Measurements from ENCODE around the gene NAB2. TPM values are rescaled to one million over a fixed set of nuclear protein-coding genes. Genes with fewer than 3 reads are reported as not detected.
A peak's percentile ranks its signal among the peaks of the same experiment; 100 is the strongest.

Gene NAB2
- total RNA-seq, 1 donor from 2014 or later: 74.7 TPM

DNA sequence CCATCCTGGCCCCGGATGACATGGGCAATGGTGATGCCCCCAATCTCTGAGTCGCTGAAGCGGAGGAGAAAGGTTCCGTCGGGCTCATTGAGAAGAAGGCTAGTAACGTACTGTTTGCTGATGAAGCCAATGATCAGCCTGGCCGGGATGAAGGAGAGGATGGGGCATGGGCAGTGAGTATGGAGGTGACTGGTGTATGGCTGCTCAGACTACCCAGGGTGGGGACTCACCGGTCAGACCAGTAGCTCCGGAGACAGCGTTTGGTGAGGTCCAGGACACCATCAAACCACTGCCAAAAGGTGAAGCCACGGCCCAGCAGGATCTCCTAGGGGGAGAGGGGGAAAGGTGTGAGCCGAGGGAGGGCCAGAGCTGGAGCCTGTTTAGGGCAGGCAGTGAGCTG, 10.9 kb downstream of the NAB2 start:
- no peak overlapping the region for H3K27ac Mint-ChIP-seq
- intact Hi-C loops (cut with micrococcal nuclease): no loop called here
- H3K27me3 Mint-ChIP-seq (ENCODE audit: low read depth): no peaks in the 10 kb centered on the region
- H3K4me3 Mint-ChIP-seq (ENCODE audit: low read depth): no peak overlapping the region
- H3K36me3 Mint-ChIP-seq (ENCODE audit: low read depth): peaks cover 87% of the 10 kb centered on the region
- no peak for DNase-seq (ENCODE audit: low spot score)
- H3K4me1 Mint-ChIP-seq (ENCODE audit: low read depth): peaks cover 17% of the 10 kb centered on the region
- no peaks in the 10 kb centered on the region for H3K9me3 Mint-ChIP-seq

DNA sequence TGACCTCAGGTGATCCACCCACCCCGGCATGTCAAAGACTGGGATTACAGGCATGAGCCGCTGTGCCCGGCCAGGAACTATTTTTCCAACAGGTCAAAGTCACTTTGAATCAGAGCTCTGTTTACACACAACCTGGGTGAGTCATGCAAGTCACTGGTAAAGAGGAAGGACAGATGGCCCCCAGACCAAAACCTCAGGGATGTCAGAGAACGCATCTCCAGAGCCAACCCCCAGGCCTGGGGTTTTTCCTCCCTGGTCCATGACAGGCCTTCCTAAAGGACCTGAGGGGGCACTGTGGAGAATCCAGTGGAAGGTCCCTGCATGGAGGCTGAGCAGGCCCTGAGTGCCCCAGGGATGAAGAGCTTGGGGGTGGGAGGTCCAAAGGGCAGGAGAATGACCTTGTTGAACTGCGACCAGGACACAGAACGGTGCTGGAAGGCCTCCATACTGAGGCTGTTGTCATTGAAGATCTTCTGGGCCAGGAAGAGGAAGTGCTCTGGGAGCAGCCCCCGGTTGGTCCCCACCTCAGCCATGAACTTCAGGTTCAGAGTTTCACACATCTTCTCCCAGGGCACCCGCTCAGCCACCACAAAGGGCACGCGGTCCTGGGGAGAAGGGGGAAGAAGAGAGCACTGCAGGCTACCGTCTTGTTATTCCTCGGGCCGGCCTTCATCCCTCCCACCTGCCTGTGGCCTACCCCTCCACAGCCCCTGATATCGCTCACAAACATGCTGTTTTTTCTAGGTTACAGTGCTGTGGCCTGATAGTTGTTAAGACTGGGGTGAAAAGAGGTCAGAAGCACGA, 13.2 kb downstream of the NAB2 start:
- no peak overlapping the region for H3K4me3 Mint-ChIP-seq (ENCODE audit: low read depth)
- peak overlapping the region; percentile 46 for H3K27ac Mint-ChIP-seq
- H3K36me3 Mint-ChIP-seq (ENCODE audit: low read depth): peaks cover 87% of the 10 kb centered on the region
- intact Hi-C loops (cut with micrococcal nuclease): no loop called here
- no peaks in the 10 kb centered on the region for H3K9me3 Mint-ChIP-seq
- H3K4me1 Mint-ChIP-seq (ENCODE audit: low read depth): peaks cover 10% of the 10 kb centered on the region
- DNase-seq (ENCODE audit: low spot score): no peak
- no peaks in the 10 kb centered on the region for H3K27me3 Mint-ChIP-seq (ENCODE audit: low read depth)

DNA sequence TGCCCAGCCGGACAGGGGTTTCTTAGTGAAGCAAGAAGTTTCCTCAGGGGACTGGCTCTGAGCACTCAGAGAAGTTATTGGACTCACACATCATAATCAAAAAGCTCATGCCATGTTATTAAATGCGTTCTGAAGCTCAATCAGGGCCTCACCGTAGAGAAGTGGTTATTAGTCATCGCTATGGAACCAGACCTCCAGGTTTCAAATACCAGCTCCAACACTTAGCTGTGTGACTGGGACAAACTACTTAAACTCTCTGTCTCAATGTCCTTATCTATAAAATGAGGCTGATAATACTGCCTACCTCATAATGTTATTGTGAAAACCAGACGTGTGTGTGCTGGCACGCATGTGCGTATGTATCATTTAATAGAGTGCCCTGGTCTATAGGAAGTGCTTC, 14.9 kb downstream of the NAB2 start:
- Mint-ChIP-seq H3K27me3 (ENCODE audit: low read depth) (no peaks in the 10 kb centered on the region), H3K36me3 (ENCODE audit: low read depth) (peaks cover 86% of the 10 kb centered on the region), H3K4me1 (ENCODE audit: low read depth) (peaks cover 19% of the 10 kb centered on the region), H3K27ac (no peak overlapping the region), H3K9me3 (no peaks in the 10 kb centered on the region), H3K4me3 (ENCODE audit: low read depth) (no peak overlapping the region)
- intact Hi-C loops (cut with micrococcal nuclease): no loop called here
- no peak for DNase-seq (ENCODE audit: low spot score)

DNA sequence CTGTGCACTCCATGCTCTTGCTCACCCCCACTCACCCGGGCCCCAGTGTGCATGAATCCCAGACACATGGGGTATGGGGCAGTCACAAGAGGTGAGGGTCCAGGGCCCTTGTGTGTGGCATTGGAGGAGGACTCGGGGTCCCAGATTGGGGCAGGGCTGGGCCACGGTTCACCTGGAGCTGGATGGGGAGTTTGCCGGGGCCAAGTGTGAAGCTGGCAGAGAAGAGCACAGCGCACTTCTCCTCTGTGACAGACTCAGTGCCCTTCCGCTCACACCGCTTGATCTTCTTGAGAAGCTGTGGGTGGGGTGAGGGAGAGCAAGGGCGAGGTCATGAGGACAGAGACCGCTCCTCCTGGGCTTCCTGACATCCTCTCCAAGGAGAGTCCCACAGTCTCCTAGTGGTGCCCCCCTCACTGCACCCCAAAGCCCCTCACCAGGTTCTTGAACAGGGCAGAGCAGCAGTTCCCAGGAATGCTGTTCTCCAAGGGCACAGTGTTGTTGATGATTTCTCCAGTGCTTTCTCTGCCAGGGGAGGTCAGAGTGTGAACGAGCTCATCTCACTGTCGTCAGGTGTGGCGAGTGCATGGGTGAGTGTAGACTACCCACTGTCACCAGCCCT, 15.5 kb downstream of the NAB2 start:
- Mint-ChIP-seq H3K36me3 (ENCODE audit: low read depth) (peaks cover 83% of the 10 kb centered on the region), H3K9me3 (no peaks in the 10 kb centered on the region), H3K27me3 (ENCODE audit: low read depth) (no peaks in the 10 kb centered on the region), H3K4me1 (ENCODE audit: low read depth) (peaks cover 21% of the 10 kb centered on the region), H3K27ac (no peak overlapping the region), H3K4me3 (ENCODE audit: low read depth) (no peak overlapping the region)
- no peak for DNase-seq (ENCODE audit: low spot score)
- intact Hi-C loops (cut with micrococcal nuclease): no loop called here

DNA sequence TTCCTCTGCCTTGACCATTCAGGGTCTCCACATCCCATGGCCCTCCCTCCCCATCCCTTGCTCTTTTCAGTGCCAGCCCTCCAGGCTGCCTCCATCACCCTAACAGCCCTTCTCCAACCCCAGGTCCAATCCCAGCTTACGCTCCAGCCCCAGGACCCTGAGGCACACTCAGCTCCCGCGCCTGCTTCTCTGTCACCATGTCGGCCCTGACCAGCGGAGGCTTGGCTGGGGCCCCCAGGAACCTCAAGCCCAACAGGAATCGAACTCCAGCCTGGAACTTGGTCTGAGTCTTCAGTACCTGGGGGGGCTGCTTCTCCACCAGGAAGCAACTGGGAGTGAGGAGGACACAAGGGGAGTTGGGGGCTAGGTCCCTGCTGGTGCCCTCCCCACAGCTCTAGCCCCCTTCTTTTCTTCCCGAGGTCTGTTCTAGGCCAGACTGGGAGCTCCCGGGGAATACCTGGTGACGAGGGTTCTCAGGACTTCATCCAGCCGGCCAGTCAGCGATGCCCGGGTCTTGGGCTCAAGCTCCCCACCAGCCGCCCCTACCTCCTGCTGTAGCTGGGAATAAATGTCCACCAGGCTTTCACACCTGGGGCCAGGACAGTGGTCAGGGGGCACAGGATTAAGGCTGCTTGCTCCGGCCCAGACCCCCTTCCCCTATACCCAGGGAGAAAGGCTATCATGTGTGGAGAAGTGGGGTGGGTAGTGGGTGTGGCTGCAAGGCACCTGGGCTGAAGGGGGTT, 16.3 kb downstream of the NAB2 start:
- DNase-seq (ENCODE audit: low spot score): no peak
- no peak overlapping the region for H3K27ac Mint-ChIP-seq
- H3K9me3 Mint-ChIP-seq: no peaks in the 10 kb centered on the region
- H3K27me3 Mint-ChIP-seq (ENCODE audit: low read depth): no peaks in the 10 kb centered on the region
- intact Hi-C loops (cut with micrococcal nuclease): no loop called here
- no peak overlapping the region for H3K4me3 Mint-ChIP-seq (ENCODE audit: low read depth)
- H3K36me3 Mint-ChIP-seq (ENCODE audit: low read depth): peaks cover 83% of the 10 kb centered on the region
- H3K4me1 Mint-ChIP-seq (ENCODE audit: low read depth): peaks cover 28% of the 10 kb centered on the region

DNA sequence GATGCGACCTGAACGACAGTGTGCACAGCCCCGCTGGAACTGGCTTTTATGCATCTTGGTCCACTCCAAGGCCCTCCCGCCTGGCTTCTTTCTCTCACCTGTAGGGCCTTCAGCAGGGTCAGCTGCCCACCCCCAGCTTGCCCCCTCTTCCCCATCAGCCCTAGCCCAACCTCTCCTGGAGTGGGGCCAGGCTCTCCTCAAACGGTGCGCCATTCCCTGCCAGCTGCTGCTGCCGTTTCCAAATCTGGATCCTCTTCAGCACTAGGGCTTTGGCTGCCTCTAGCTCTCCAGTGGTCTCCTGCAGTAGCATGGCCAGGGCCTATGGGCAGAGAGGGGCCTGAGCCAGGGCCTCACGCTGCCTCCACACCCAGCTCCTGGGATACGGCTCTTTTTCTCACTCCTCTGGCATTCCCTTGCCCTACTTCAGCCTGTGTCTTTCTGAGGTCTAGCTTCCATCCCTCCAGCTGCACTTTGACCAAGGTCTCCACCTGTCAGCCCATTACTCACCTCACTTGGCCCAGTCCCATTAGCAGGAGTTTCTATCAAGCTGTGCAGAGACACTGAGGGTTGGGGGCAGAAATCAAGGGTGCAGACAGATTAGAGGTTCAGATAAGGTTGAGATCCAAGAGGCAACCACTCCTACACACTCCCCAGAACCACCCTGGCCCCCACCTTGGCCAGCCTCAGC, 17.3 kb downstream of the NAB2 start:
- H3K36me3 Mint-ChIP-seq (ENCODE audit: low read depth): peaks cover 84% of the 10 kb centered on the region
- intact Hi-C loops (cut with micrococcal nuclease): no loop called here
- H3K9me3 Mint-ChIP-seq: no peaks in the 10 kb centered on the region
- no peaks in the 10 kb centered on the region for H3K27me3 Mint-ChIP-seq (ENCODE audit: low read depth)
- peaks cover 28% of the 10 kb centered on the region for H3K4me1 Mint-ChIP-seq (ENCODE audit: low read depth)
- H3K4me3 Mint-ChIP-seq (ENCODE audit: low read depth): no peak overlapping the region
- DNase-seq (ENCODE audit: low spot score): no peak
- peak overlapping the region; percentile 23 for H3K27ac Mint-ChIP-seq

DNA sequence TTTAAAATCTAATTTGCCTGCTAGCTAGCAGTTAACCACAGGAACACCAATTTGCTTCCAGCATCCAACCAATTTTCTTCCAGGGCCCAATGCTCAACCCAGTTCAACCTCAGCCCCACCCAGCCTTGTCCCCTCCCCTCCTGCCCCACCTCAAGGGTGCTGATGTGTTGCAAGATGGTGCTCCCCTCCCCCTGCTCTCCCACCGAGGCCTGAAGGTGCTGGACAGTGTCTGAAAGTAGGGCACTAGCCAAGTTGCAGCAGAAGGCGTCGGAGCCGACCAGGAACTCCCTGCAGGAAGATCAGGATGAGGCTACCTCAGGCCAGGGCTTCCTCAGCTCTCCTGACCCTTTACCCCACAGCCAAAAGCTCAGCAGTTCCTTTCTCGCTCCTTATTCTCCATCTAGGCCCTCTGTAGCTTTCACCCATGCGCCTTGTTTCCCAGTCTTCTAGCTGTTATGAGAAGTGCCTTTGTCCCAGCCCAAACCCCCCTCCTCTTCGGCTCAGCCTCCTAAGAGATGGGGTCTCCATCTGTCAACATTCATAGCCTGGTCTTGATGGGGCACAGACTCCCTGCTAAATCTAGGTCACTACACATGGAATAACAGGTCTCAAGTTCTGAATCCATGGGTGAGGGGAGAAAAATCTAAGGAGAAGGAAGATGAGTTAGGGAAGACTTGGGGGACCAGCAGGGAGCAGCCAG, 18.7 kb downstream of the NAB2 start:
- intact Hi-C loops (cut with micrococcal nuclease): no loop called here
- no peaks in the 10 kb centered on the region for H3K9me3 Mint-ChIP-seq
- H3K36me3 Mint-ChIP-seq (ENCODE audit: low read depth): peaks cover 72% of the 10 kb centered on the region
- peak overlapping the region; percentile 34 for H3K27ac Mint-ChIP-seq
- no peaks in the 10 kb centered on the region for H3K27me3 Mint-ChIP-seq (ENCODE audit: low read depth)
- peaks cover 36% of the 10 kb centered on the region for H3K4me1 Mint-ChIP-seq (ENCODE audit: low read depth)
- H3K4me3 Mint-ChIP-seq (ENCODE audit: low read depth): no peak overlapping the region
- DNase-seq (ENCODE audit: low spot score): no peak

DNA sequence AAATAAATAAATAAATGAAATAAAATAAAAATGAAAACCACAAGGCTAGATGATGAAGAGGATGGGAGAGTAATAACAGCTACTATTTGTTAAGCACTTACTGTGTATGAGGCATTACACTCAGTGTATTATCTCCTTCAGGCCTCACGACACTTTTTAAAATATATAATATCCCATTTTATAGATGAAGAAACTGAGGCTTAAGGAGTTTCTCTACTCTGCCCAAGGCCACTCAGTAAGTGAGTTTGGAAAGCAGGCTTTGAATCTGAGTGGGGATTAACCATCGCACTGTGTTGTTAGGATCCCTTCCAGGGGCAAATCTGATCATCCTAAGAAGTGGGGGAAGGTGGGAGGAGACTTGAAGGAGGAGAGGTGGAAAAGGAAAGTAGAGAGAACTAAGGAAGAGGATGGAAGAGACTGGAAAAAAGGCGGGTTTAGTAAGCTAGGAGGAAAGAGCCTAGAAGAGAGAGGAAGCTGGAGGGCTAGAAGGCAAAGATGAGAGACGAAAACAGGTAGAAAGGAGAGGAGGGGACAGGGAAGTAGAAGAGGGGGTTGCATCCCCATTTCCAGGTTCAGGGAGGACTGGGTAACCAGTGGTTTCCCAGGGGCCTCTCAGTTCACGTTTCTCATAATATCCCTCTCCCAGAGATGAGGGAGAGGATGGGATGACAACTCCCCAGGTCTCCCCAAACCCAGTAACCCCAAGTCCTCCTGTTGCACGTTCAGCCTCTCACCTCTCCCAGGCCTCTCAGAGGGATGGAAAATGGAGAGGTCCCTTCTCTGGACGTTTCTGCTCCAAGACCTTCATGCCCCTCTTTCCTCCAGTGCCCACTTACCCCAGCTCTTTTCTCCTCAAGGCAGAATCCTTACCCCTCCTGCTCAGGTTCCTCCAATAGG, 20.5 kb downstream of the NAB2 start:
- H3K27ac Mint-ChIP-seq: peak overlapping the region; percentile 95
- H3K9me3 Mint-ChIP-seq: no peaks in the 10 kb centered on the region
- intact Hi-C loops (cut with micrococcal nuclease): loop anchor here (5.0 kb wide), 3 partner anchors 357 to 952 kb away; partner anchors contain the start of genes MYL6, NACA and PRIM1
- H3K4me3 Mint-ChIP-seq (ENCODE audit: low read depth): peak overlapping the region; percentile 94
- peaks cover 37% of the 10 kb centered on the region for H3K4me1 Mint-ChIP-seq (ENCODE audit: low read depth)
- DNase-seq (ENCODE audit: low spot score): no peak
- H3K36me3 Mint-ChIP-seq (ENCODE audit: low read depth): peaks cover 58% of the 10 kb centered on the region
- no peaks in the 10 kb centered on the region for H3K27me3 Mint-ChIP-seq (ENCODE audit: low read depth)

DNA sequence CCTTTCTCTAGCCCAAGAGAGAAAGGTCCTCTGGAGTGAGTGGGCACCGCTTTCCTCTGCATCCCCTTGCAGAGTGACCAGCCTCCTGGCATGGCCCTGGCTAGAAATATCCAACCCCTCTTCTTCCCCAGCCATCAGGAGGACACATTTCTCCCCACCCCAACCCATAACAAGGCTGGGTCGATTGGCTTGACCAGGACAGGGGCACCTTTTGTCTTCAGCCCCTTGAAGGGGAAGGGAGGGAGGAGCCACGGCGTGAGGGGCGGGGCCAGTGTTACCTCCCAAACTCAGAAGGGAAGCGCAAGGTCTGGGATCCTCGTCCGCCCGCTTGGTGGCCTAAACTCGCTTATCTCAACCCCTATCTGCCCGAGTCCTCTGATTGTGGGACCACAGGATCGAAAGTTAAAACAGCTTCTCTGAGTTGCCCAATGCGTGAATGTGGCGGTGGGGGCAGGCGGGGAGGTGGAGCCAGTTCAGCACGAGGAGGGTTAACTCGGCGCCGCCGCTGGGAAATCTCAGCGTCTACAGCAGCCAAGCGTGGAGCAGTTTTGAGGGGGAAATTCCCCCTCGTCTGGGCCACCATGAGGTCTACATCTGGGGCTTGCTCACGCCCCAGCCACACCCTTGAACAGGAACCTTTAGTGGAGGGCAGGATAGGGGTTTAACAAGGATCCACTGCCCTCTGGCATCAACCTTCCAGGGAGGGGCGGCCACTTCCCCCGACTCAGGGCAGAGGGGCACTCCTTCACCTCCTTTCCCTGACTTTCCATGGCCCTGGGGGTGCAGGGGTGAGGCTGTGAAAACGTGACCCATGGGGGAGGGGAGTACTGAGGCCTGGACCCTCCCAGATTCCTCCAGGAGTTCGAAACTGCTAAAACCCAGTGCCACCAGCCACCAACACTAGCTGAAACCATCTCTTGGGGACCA, 21.5 kb downstream of the NAB2 start:
- Mint-ChIP-seq H3K9me3 (no peaks in the 10 kb centered on the region), H3K4me1 (ENCODE audit: low read depth) (peaks cover 37% of the 10 kb centered on the region), H3K27me3 (ENCODE audit: low read depth) (no peaks in the 10 kb centered on the region), H3K36me3 (ENCODE audit: low read depth) (peaks cover 49% of the 10 kb centered on the region), H3K27ac (peak overlapping the region; percentile 95), H3K4me3 (ENCODE audit: low read depth) (peak overlapping the region; percentile 94)
- DNase-seq (ENCODE audit: low spot score): peak; percentile 61
- intact Hi-C loops (cut with micrococcal nuclease): loop anchor here (1.0 to 5.0 kb wide), 4 partner anchors 23 to 953 kb away; partner anchors contain the start of genes MYL6, NACA and PRIM1

DNA sequence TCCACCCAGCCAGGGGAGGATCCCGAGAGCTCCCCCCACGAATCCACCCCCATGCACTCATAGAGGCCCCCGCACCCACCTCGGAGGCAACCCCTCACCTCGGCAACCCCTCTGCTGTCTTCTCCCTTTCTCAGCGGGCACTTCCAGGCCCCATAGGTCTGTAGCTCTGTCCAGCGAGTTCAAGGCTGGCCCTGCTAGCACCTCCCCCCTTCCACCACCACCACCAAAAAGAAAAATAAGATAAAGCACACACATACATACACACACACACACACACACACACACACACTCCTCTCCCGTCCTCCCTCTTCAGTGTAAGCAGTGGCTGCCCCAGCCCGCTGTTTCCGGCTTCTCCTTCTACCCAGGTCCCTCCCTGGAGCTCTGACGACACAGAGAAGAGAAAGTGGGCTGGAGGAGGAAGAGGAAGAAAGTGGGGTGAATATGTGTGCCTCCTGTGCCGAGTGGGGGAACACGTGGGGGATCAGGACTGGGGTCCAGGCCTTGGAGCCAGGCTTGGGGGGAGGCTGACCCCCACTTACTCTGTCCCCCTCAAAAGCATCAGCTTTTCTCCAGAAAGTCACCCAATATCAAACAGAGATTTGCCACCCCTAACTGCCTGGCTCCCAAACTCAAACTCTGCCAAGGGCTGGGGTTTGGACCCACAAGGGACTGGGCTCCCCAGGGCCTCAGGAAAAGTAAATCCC, 22.3 kb downstream of the NAB2 start, which contains the start of gene STAT6:
Gene STAT6, minus strand, starts transcription at position 332 of the 704 bp plus-strand sequence. CDS start 3,084 bp downstream, outside the sequence.
- Mint-ChIP-seq H3K27ac (peak within 1 kb of the TSS; percentile 95), H3K27me3 (ENCODE audit: low read depth) (peaks cover under 1% of the 10 kb centered on the region), H3K4me3 (ENCODE audit: low read depth) (peak within 1 kb of the TSS; percentile 94), H3K36me3 (ENCODE audit: low read depth) (peaks cover 41% of the 10 kb centered on the region), H3K9me3 (no peaks in the 10 kb centered on the region), H3K4me1 (ENCODE audit: low read depth) (peaks cover 37% of the 10 kb centered on the region)
- DNase-seq (ENCODE audit: low spot score): peak; percentile 83
- intact Hi-C loops (cut with micrococcal nuclease): loop anchor here (1.0 to 5.0 kb wide), 4 partner anchors 24 to 954 kb away; partner anchors contain the start of genes MYL6, NACA and PRIM1
